DOHH2 (cell line): ENCODE measurements around the gene MILR1.

ENCODE experiments used
- CTCF ChIP-seq: fragments of 200-600 bp; sonication (generic); IDR thresholded peaks from one replicate; pipeline ENCODE4 v1.5.1; 2014; ENCODE audit warnings: antibody characterized with exemption, mild to moderate bottlenecking, low read depth, low read length; ENCODE audit not compliant: poor library complexity, severe bottlenecking
- EZH2phosphoT487 ChIP-seq: fragments of 200-600 bp; sonication (generic); IDR thresholded peaks from 2 replicates; pipeline ENCODE4 v1.6.1; 2017; ENCODE audit warnings: borderline replicate concordance, mild to moderate bottlenecking, antibody characterized with exemption, low read length, moderate library complexity, mixed read lengths

- TF ChIP-seq CTCF (no peak), EZH2phosphoT487 (no peak)
These were observed 52.2 kb downstream of the MILR1 start for GRCh38 chr17:64500862-64501765.
